ENCODE data around the gene AP2S1.
"Not testable (repeated sequence)": the region's sequence is repeated elsewhere in the genome, so short reads cannot be mapped to it uniquely, and the experiment has no call there.

Gene AP2S1

DNA sequence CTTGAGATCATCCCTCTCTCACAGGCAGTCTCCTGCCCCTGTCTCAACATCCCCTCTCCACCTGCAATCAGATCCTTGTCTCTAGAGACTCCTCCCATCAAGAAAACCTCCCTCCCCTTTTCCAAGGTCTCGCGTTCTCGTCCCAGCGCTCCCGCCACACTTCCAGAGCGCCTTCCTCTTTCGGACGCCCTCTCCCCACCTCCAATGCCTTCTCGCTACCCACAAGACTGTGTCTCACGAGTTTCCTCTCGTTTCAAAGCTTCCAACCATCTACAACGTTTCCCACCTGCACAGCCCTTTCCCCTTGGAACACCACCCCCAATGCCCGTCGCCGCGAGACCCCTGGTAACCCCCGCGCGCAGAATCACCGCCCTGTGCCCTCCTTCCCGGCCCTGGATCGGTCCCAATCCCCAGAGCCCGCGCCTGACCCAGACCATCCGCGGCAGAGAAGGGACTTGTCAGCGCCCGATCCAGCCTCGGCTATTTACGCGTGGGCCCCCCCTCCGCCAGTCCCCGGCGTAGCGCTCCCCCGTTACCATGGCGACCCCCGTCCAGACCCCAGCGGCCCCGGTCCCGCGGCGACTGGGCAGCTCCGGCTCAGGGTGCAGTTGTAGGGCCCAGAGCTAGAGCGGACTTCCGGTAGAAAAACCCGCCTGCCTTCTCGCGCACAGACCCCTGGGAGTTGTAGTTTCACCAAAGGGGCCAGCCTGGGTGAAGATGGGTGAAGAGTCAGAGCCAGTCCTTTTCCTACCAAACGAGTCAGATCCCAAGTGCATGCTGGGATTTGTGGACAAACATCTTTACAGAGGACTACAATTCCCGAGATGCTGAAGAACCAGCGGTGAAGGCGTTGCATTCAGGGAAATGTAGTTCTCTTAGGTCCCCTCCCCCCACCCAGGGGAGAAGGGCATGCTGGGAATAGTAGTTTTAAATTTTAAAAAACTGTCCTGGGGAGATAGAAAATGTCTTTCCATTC lies at the start of gene AP2S1:
Gene AP2S1 (minus strand): TSS at position 619 of the 976 bp plus-strand sequence. CDS start 80 bp downstream, at position 539.
- DNase-seq = peak; percentile 88

DNA sequence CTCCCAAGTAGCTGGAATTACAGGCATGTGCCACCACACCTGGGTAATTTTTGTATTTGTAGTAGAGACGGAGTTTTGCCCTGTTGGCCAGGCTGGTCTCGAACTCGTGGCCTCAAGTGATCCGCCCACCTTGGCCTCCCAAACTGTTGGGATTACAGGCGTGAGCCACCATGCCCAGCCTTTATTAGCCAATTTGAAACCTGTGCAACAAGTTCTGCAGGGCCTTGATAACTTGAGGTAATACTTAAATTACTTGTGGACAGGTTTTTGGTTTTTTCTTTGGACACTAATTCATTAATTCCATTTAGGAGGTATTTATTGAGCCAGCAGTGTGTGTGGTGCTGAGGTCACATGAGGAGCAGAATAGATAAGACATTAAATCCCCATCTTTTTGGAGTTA lies 49.7 kb upstream of the AP2S1 start:
- DNase-seq = no peak

- no peak for DNase-seq
Observed at GRCh38 chr19:46898731-46899130, 48.1 kb upstream of the AP2S1 start.

DNA sequence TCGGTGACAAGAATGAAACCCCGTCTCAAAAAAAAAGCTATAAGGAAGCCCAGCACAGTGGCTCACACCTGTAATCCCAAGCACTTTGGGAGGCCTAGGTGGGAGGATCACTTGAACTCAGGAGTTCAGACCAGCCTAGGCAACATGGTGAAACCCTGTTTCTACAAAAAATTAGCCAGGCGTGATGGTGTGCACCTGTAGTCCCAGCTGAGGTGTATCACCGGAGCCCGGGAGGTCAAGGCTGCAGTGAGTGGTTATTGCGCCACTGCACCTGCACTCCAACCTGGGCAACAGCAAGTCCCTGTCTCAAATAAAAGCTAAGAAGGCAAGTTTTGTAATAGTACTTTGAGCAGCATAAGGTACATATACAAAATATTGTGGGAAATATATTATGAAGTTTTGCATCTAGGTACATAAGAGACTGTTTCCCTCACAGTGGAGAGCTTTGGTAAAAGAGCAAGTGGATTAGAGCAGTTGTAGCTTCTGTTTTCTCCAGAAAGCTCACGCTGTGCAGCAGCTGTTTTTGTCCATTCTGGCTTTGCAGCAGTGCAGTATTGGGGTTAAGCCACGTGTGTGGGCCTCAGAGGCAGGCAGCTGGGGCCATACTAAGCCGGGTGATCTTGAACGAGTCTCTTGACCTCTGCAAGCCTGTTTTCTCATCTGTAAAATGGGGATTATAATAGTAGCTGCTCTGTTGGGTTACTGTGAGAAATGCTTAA lies 45.6 kb upstream of the AP2S1 start:
- DNase-seq = no peak

- DNase-seq = no peak
Observed at GRCh38 chr19:46892252-46893179, 41.9 kb upstream of the AP2S1 start.

GRCh38 chr19:46890423-46891170 lies 40.0 kb upstream of the AP2S1 start:
- DNase-seq = no peak

DNA sequence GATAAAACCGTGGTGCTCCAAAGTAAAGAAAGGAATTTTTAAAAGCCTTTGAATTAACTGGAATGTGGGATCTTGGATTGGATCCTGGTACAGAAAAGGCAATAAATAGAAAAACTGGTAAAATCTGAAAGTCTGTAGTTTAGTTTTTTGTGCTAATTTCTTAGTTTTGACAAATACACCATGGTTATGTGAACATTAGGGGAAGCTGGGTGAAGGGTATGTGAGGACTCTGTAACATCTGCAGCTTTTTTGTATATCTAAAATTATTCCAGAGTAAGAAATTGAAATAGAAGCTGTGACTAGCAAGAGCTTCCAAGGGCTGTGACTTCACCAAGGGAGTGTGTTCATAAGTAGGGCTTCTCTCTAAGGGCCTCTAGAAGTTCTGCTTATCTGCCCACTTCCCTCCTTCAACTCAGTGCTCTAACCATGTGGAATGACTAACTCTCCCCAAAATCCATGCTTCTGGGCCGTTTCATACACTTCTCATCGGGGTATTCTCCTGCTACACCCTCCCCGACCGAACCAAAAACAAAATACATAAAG lies 36.7 kb upstream of the AP2S1 start:
- no peak for DNase-seq

DNA sequence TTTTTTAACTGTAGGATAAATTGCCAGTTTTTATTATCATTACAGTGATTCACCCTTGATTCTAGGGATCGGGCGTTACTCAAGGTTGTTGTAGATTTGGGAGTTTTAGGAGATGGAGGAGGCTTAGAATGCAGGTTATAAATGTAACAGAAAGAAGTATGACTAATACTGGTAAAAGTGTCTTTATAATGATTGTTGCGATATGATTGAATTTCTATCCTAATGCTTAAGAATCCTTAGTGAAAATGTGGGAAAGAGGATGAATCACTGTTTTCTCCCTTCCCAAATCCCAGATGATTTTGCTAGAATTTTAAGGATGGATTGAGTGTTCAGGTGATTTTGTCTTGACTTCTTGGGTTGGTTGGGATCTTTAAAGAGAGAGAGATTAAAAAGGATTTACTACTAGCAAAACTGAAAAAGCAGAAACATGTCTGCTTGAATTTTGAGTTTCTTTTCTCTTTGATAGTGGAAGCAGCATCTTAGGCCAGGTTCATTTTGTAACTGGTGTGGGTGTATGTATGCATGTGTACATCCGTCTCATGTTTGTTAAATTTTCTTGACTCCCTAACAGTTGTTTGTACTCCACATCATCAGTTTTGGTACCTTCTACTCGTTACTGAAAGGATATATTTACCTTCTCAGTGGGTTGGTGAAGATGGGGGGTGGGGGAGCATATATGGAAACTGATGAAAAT lies 36.0 kb upstream of the AP2S1 start:
- no peak for DNase-seq

DNA sequence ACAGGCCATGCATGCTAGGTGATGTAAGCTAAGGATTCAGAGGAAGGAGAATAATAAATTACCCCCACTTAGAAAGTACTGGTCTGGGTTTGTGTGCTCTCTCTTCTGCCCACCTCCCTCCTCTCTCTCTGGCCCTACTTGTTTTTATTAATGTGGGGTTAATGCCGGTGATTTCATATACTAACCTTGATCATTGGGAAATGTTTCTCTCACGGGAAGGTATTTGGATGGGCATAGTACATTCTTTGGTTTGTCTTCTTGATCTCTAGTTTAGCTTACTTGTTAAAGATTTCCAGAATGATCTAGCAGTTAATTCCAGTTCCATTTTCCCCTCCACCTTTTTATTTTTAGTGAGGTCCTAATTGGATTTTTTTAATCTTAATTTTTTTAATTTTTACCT lies 34.8 kb upstream of the AP2S1 start:
- DNase-seq = no peak

GRCh38 chr19:46882751-46883150 lies 32.1 kb upstream of the AP2S1 start:
- DNase-seq = not testable (repeated sequence)

DNA sequence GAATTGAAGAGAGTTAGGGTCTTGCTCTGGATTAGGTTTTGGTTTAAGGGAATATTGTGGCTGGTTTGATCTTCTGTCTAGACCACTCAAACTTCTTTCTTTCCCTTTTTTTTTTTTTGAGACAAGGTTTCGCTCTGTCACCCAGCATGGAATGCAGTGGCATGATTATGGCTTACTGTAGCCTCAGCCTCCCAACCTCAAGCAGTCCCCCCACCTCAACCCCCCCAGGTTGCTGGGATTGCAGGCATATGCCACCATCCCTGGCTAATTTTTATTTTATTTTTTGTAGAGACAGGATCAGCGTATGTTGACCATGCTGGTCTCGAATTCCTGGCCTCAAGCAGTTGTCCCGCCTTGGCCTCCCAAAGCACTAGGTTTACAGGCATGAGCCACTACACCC lies 31.4 kb upstream of the AP2S1 start:
- no peak for DNase-seq

- no peak for DNase-seq
Observed at GRCh38 chr19:46881092-46881491, 30.4 kb upstream of the AP2S1 start.

DNA sequence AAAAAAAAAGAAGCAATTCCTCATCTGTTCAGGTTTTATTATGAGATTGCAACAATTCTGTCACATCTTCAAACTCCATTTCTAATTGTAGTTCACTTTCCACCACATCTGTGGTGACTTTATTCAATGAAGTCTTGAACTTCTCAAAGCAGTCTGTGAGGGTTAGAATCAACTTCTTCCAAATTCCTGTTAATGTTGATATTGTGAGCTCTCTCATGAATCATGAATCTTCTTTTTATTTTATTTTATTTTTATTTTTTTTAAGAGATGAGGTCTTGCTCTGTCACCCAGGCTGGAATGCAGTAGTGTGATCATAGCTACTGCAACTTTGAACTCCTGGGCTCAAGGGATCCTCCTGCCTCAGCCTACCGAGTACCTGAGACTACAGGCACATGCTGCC lies 29.8 kb upstream of the AP2S1 start:
- no peak for DNase-seq

- no peak for DNase-seq
Observed at GRCh38 chr19:46878613-46879375, 28.1 kb upstream of the AP2S1 start.

DNA sequence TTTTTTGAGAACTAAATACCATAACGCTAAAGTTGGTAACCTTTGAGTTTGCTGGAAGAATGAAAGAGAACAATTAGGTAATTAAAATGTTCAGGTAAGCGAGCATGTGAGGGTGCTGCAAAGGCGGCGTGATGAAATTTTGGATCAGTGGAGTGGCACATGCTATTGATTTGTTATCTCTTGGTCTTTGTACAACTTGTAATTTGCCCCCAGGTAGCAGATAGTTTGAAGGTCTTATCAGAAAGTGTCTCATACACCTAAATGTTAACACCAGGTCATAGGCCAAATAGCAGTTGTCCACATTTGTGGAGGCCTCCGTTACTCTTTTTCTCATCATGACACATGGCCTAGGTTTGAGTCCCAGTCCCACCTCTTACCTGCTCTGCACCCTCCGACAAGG lies 25.0 kb upstream of the AP2S1 start:
- DNase-seq = no peak

- DNase-seq = no peak
Observed at GRCh38 chr19:46875234-46875633, 24.6 kb upstream of the AP2S1 start.

GRCh38 chr19:46872967-46873366 lies 22.3 kb upstream of the AP2S1 start:
- DNase-seq = no peak

DNA sequence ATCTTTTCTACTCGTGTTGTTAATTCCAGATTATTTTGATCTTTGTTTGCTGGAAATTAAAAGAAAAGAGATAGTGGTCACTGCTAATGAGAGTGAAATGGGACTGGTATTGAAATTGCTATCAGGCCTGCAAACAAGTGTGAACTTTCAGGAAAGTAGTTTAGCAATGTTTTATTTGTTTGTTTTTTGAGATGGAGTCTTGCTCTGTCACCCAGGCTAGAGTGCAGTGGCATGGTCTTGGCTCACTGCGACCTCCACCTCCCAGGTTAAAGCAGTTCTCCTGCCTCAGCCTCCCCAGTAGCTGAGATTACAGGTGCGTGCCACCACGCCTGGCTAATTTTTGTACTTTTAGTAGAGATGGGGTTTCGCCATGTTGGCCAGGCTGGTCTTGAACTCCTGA lies 20.5 kb upstream of the AP2S1 start:
- not testable (repeated sequence) for DNase-seq

DNA sequence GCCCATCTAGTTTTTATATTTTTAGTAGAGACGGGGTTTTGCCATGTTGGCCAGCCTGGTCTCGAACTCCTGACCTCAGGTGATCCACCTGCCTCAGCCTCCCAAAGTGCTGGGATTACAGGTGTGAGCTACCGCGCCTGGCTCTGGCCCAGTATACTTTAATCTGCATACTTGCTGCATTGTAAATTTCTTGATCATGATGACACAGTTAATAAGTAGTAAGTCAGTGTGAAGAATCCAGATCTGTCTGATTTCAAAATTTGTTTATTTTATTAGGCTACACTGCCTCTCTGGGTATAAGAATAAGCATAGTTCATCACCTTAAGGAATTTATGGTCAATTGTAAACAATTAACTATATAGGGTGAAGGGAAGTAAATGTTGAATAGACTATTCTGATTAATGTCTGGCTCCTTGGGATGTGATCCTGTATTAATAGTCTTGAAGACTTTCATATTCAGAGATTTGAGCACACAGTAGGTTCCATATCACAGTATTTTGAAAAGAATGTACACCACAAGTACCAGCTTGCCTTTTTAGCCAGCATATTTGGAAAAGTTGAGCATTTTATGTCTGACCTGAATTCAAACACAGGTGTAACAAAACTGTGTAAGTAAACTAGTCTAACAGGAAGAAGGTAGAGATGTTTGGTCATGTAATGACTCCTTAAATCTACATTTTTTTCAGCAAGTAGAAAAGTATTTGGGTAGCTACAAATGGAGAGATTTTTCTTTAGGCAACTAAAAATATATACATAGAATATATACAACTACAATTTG lies 17.6 kb upstream of the AP2S1 start:
- no peak for DNase-seq

- no peak for DNase-seq
Observed at GRCh38 chr19:46867170-46867569, 16.5 kb upstream of the AP2S1 start.

All from activated T-cell treated with anti-CD3 and anti-CD28 coated beads for 4 hours (primary cell).